IPS-18a (cell line): ENCODE results near the gene BUB1.
"Not testable (repeated sequence)": the region's sequence is repeated elsewhere in the genome, so short reads cannot be mapped to it uniquely, and the experiment has no call there.

Experiments used
- H3K27ac ChIP-seq: one replicate; pipeline ENCODE4 v1.5.1; 2013; ENCODE audit warnings: low read length
- H3K27me3 ChIP-seq: one replicate; pipeline ENCODE4 v1.6.1; 2013; ENCODE audit warnings: mild to moderate bottlenecking, low read length; ENCODE audit not compliant: control insufficient read depth, insufficient read depth
- H3K36me3 ChIP-seq: one replicate; pipeline ENCODE4 v1.6.1; 2013; ENCODE audit warnings: low read depth, low read length; ENCODE audit not compliant: control insufficient read depth
- H3K4me1 ChIP-seq: one replicate; pipeline ENCODE4 v1.6.1; 2013; ENCODE audit warnings: low read depth, low read length; ENCODE audit not compliant: control insufficient read depth
- H3K4me3 ChIP-seq: one replicate; pipeline ENCODE4 v1.5.1; 2013; ENCODE audit warnings: low read length
- H3K9ac ChIP-seq: one replicate; pipeline ENCODE4 v1.6.1; 2013; ENCODE audit warnings: mild to moderate bottlenecking, low read length, moderate library complexity
- H3K9me3 ChIP-seq: one replicate; pipeline ENCODE4 v1.6.1; 2013; ENCODE audit warnings: low read depth, low read length; ENCODE audit not compliant: control insufficient read depth

The BUB1 gene

DNA sequence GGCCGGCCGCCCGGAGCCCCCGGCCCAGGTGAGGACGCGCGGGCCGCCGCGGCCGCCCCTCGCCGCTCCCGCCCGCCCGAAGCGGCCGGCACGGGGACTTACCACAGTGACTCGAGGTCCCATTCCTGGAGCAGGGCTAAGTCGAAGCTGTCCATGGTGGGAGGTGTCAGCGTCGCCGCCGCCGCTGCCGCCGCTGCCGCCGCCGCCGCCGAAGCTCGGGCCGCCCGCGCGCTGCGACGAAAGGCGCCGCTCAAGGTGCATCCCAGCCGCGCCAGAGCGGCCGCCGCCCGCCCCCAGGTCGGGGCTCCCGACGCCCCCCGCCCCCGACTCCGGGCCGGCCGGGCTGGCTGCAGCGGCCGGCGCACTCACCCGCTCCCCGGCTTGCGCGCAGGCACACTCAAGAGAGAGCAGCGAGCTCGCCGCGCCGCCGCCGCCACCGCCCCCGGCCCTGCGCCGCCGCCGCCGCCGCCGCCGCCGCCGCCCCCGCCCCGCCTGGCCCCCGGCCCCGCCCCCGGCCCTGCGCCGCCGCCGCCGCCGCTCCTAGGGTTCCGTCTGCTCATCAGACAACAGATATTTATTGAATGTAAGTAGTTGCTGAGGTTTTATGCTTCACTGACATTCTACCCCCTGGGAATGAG is 67.1 kb downstream of the BUB1 start:
- H3K9me3 ChIP-seq, H3K27ac ChIP-seq, H3K9ac ChIP-seq, H3K4me3 ChIP-seq, H3K4me1 ChIP-seq, H3K36me3 ChIP-seq, H3K27me3 ChIP-seq: not testable (repeated sequence)

DNA sequence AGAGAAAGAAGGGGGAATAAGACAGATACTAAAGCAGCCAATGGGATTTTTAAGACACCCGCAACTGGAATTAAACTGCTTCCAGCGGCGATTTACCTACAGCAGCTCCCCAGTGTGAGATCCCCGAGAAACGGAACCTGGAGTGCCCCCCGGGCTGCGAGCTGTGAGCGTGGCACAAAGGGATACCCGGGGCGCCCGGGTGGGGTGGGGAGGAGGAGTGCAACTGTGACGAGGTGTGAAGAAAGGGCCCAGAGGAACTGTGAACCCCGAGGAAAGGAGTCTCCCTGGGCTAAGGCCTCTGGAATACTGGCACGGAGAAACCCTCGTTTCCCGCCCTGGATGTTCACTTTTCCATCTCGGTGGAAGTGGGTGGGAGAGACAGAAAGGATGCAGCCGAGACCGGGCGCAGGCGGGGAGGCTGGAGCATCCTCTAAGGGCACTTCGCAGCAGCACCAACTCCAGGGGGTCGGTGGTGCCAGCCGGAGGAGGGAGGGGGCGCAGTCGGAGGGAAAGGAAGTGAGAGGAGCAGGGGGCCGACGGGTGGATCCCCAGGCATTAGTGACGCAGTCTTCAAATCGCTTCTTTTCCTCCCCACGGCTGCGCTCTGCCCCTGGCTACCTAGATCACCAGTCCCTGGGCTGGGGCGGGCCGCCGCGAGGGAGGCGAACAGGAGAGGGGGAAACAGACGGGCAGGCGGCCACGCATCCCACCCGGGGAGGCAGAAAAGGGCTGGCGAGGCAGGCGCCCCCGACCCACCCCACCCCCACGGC is 67.8 kb downstream of the BUB1 start:
- not testable (repeated sequence) for H3K27me3 ChIP-seq, H3K27ac ChIP-seq, H3K9ac ChIP-seq, H3K36me3 ChIP-seq, H3K9me3 ChIP-seq, H3K4me1 ChIP-seq, H3K4me3 ChIP-seq

DNA sequence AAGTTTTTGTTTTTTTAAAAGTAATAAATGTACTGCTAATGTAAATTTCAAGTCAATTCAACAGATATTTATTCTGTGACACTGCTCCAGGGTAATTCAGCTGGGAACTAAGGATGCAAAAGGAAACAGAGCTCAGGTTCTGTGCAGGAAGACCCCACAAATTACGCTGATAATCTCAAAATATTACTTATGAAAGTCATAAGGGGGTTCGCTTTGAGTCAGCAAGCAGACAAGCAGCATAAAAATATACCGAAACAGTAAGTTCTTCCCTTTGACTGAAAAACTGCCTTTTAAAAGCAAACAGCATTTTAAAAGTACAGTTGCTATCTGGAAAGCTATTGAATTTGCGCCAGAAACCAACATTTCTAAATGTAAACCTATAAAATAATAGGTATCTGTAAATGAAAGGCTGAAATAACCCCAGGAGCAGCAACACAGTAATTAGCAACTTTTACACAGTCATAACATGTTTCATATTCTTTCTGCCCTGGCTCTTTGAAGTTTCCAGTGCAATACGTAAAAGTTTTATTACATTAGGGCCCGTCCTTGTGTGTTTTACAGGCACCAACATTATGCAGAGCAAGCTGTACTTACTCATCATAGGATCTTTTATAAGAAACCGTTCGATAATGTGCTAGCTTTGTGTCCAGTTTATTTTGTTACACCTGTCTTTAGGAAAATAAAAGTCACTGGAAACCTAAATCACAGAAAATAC is 68.9 kb downstream of the BUB1 start:
- not testable (repeated sequence) for H3K27me3 ChIP-seq, H3K4me3 ChIP-seq, H3K27ac ChIP-seq, H3K9ac ChIP-seq, H3K9me3 ChIP-seq, H3K36me3 ChIP-seq, H3K4me1 ChIP-seq

DNA sequence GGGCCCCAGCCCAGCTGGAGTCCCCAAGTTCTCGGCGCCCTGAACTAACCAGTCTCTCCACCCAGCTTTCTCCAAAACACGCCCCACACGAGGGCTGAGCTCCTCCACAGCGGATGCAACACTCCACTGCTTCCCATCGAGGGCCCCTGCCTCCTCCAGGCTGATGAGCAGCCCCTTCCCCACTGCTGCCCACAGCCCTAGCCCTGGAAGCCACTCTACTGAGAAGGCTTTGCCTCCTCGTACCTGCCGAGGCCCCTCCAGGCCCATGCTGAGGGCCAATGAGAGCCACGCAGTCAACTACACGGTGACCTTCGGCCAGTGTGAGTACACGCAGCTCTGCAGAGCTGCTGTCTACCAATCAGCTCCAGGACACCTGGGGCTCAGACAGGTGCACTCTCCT is 72.8 kb downstream of the BUB1 start:
- H3K4me3 ChIP-seq, H3K4me1 ChIP-seq, H3K27ac ChIP-seq, H3K9ac ChIP-seq, H3K27me3 ChIP-seq, H3K9me3 ChIP-seq, H3K36me3 ChIP-seq: not testable (repeated sequence)

DNA sequence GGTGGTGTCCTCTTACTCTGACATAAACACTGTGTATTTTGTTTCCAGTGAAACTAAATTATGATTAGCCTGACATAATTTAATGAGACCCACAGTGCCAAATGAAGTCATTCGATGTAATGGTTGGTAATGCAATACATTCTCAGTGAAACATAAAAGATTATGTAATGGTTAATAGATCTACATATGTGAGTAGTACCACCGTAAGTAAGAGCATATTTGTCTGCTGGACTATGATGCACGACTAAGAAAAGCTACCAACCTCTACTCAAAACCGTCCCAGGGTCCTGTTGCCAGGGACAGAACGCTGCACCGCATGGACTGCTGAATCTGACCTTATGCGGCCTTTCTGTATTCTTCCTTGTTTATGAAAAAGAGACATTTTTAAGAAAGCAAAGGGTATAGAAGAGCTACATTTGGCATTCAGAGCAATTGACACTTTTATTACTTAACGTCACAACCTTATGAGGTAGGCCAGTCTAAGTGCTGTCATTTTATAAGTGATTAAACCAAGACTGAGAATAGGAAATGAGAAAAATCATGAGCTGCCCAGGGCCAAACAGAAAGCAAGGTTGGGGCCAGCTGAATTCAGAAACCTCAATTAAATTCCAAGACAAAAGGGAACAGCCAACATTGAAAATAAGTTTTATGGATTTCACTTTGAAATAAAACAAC is 73.8 kb downstream of the BUB1 start:
- H3K27me3 ChIP-seq, H3K36me3 ChIP-seq, H3K27ac ChIP-seq, H3K9me3 ChIP-seq, H3K4me3 ChIP-seq, H3K9ac ChIP-seq, H3K4me1 ChIP-seq: not testable (repeated sequence)

DNA sequence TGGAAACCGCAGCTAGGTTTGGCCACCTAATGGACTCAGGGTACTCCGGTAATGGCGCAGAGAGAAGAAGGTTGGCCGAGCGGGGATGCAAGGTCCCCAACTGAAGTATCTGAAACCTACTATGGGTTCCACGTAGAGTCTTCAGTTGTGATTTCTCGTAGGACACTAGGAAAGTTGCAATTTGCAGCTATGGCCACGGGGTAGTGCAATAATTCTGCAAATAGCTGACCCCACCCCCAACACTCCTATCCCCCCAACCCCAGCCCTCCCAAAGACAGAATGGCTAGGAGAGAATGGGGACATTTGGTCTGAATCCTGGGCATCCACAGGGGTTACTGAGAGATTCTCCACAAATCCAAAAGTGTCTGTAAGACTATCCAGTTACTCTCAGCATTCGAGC is 75.7 kb downstream of the BUB1 start:
- H3K9me3 ChIP-seq, H3K4me1 ChIP-seq, H3K36me3 ChIP-seq, H3K27me3 ChIP-seq, H3K4me3 ChIP-seq, H3K27ac ChIP-seq, H3K9ac ChIP-seq: not testable (repeated sequence)

DNA sequence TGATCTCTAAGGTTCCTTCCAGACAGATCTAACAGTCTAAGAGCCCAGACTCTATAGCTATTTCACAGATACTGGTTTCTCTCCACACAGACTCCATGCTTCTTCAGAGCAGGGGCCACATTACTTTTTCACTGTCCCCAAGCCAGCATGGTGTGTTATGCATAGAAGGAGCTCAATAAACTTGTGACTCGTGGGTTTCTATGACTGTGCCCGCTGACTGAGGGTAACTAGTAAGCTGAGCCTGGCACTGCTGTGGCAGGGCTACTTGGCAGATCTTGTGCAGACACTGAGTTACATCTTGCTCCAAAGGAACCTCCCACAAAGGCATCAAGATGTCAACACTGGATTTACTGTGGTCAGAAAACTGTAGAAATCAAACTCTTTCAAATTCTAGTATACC is 85.9 kb downstream of the BUB1 start:
- H3K9me3 ChIP-seq, H3K4me1 ChIP-seq, H3K36me3 ChIP-seq, H3K9ac ChIP-seq, H3K27me3 ChIP-seq, H3K27ac ChIP-seq, H3K4me3 ChIP-seq: not testable (repeated sequence)

DNA sequence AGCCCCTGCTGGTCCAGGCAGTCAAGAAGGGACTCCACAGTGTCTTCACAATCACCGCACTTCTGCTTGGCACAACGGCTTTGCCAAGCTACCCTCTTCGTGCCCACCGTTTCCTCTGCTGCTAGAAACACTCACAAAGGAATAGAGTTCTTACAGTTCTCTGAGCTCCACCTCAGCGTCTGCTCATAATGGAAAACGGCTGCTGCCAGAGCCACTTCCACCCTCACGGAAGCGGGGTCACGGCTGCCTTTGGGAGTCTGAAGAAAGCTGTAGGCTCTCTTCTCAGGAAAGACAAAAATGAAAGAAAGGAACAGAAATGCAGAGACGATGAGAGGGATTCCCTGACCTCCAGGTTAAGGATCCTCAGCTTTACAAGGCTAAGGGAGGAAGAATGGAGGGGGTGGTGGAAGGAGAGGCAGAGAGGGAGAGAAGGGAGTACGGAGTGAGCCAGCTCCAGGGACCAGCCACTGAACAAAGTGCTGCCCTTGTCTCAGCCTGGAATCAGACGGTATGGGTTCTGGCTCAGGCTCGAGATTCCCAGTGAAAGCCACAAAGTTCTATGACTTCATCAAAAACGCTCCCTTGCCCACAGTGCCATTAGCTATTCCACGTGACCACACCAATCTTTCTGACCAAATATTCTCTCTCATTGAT is 88.1 kb downstream of the BUB1 start:
- not testable (repeated sequence) for H3K9me3 ChIP-seq, H3K4me3 ChIP-seq, H3K9ac ChIP-seq, H3K27me3 ChIP-seq, H3K27ac ChIP-seq, H3K4me1 ChIP-seq, H3K36me3 ChIP-seq

DNA sequence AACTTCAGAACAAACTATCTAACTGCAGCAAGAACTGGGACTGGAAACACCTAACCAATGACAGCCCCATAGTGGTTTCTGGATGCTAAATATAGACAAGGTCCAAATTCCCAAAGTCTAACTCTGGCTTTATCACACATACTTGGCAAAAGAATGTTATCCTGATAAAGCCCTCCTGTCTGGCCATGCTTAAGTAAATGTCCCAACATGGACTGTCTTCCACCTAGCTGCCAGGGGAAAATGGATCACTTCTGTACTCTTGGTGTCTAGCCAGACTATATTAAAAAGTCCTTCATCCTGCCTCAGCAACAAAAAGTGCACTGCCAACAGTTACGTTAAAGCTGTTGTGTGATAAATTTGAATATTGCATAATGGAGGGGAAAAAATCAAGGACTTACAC is 89.3 kb downstream of the BUB1 start:
- H3K4me1 ChIP-seq, H3K9ac ChIP-seq, H3K4me3 ChIP-seq, H3K27me3 ChIP-seq, H3K9me3 ChIP-seq, H3K27ac ChIP-seq, H3K36me3 ChIP-seq: not testable (repeated sequence)
